ENCODE data around the gene SSR4.

- TF ChIP-seq, protein P1, sequence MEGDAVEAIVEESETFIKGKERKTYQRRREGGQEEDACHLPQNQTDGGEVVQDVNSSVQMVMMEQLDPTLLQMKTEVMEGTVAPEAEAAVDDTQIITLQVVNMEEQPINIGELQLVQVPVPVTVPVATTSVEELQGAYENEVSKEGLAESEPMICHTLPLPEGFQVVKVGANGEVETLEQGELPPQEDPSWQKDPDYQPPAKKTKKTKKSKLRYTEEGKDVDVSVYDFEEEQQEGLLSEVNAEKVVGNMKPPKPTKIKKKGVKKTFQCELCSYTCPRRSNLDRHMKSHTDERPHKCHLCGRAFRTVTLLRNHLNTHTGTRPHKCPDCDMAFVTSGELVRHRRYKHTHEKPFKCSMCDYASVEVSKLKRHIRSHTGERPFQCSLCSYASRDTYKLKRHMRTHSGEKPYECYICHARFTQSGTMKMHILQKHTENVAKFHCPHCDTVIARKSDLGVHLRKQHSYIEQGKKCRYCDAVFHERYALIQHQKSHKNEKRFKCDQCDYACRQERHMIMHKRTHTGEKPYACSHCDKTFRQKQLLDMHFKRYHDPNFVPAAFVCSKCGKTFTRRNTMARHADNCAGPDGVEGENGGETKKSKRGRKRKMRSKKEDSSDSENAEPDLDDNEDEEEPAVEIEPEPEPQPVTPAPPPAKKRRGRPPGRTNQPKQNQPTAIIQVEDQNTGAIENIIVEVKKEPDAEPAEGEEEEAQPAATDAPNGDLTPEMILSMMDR (IDR thresholded peaks at IDR 0.05): no peak
- TF ChIP-seq, protein P2, sequence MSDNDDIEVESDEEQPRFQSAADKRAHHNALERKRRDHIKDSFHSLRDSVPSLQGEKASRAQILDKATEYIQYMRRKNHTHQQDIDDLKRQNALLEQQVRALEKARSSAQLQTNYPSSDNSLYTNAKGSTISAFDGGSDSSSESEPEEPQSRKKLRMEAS (CRISPR knock-in tag; IDR thresholded peaks at IDR 0.05): no peak
- TF ChIP-seq E2F4 (CRISPR knock-in tag; IDR thresholded peaks at IDR 0.05; ENCODE audit: borderline replicate concordance, low read depth) (no peak), ETV6 (CRISPR knock-in tag; IDR thresholded peaks at IDR 0.05) (no peak), TEAD4 (CRISPR knock-in tag; IDR thresholded peaks at IDR 0.05) (no peak)
- TF ChIP-seq, protein P3, sequence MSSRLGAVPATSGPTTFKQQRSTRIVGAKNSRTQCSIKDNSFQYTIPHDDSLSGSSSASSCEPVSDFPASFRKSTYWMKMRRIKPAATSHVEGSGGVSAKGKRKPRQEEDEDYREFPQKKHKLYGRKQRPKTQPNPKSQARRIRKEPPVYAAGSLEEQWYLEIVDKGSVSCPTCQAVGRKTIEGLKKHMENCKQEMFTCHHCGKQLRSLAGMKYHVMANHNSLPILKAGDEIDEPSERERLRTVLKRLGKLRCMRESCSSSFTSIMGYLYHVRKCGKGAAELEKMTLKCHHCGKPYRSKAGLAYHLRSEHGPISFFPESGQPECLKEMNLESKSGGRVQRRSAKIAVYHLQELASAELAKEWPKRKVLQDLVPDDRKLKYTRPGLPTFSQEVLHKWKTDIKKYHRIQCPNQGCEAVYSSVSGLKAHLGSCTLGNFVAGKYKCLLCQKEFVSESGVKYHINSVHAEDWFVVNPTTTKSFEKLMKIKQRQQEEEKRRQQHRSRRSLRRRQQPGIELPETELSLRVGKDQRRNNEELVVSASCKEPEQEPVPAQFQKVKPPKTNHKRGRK (CRISPR knock-in tag; IDR thresholded peaks at IDR 0.05; ENCODE audit: borderline replicate concordance): no peak
Observed at GRCh38 chrX:153766098-153766817, 28.2 kb upstream of the SSR4 start.

Data from WTC11 (cell line).